HUDEP-2 (cell line): ENCODE data around the gene TAF15.

Experiments used
- DNase-seq, 76 experiments: peaks; one replicate each; lab custom pipeline; 2025; ENCODE audit not compliant: unreplicated experiment in 76 of 76; lab: John Stamatoyannopoulos, UW

The TAF15 gene

GRCh38 chr17:35808962-35809854 is at the start of gene TAF15:
Gene TAF15 (plus strand): TSS chr17:35809484. CDS start chr17:35809570, 86 bp downstream.
- DNase-seq: peak in 75 of 76 experiments; percentile 51 to 98 (median 93)

GRCh38 chr17:35760587-35760986 is 48.7 kb upstream of the TAF15 start, which contains the start of gene C17orf50:
Gene C17orf50 (plus strand): TSS chr17:35760887. CDS start chr17:35760942, 55 bp downstream.
- no peak for DNase-seq

GRCh38 chr17:35761601-35762000 is 47.7 kb upstream of the TAF15 start:
- no peak for DNase-seq

GRCh38 chr17:35763767-35764122 is 45.5 kb upstream of the TAF15 start:
- no peak for DNase-seq

GRCh38 chr17:35764123-35764991 is 44.9 kb upstream of the TAF15 start:
- peak in 75 of 76 experiments; percentile 25 to 92 (median 80) for DNase-seq

- DNase-seq: no peak
Measured at GRCh38 chr17:35765086-35765710, 44.1 kb upstream of the TAF15 start.

GRCh38 chr17:35765756-35766488 is 43.4 kb upstream of the TAF15 start:
- DNase-seq: no peak

- no peak for DNase-seq
Measured at GRCh38 chr17:35766489-35766877, 42.8 kb upstream of the TAF15 start.

- peak in 28 of 76 experiments; percentile 3 to 60 (median 26) for DNase-seq
Measured at GRCh38 chr17:35766903-35767510, 42.3 kb upstream of the TAF15 start.

- DNase-seq: no peak
Measured at GRCh38 chr17:35768797-35769196, 40.5 kb upstream of the TAF15 start.

GRCh38 chr17:35769895-35770486 is 39.3 kb upstream of the TAF15 start:
- no peak for DNase-seq

GRCh38 chr17:35773129-35773528 is 36.2 kb upstream of the TAF15 start:
- DNase-seq: no peak

GRCh38 chr17:35773679-35774425 is 35.4 kb upstream of the TAF15 start:
- no peak for DNase-seq

- no peak for DNase-seq
Measured at GRCh38 chr17:35774499-35774898, 34.8 kb upstream of the TAF15 start.

- DNase-seq: no peak
Measured at GRCh38 chr17:35775039-35775438, 34.2 kb upstream of the TAF15 start.

- DNase-seq: no peak
Measured at GRCh38 chr17:35775583-35775982, 33.7 kb upstream of the TAF15 start.

- DNase-seq: no peak
Measured at GRCh38 chr17:35778641-35779196, 30.6 kb upstream of the TAF15 start.

- DNase-seq: no peak
Measured at GRCh38 chr17:35780950-35781349, 28.3 kb upstream of the TAF15 start.
